CD14-positive monocyte (primary cell): ENCODE results near the gene HMCN2. TPM values are rescaled to one million over a fixed set of nuclear protein-coding genes. Genes with fewer than 3 reads are reported as not detected.

Experiments used
- DNase-seq, 3 donors: peaks; one replicate each; pipeline ENCODE4 v3.0.0-alpha.2; 2011 to 2022
- H2AFZ ChIP-seq: 2 replicates; pipeline ENCODE4 v1.6.0; 2012; ENCODE audit warnings: mild to moderate bottlenecking, low read depth, low read length, inconsistent platforms; ENCODE audit not compliant: insufficient read depth, poor library complexity, severe bottlenecking
- H3K27ac ChIP-seq, 2 donors: 1 replicate in 1 of 2; 2 replicates in 1 of 2; pipeline ENCODE4 v1.5.1; 2012 to 2013; ENCODE audit warnings: low read length in 2 of 2, control low read depth in 1 of 2, inconsistent platforms in 1 of 2, low read depth in 1 of 2, mild to moderate bottlenecking in 1 of 2
- H3K27me3 ChIP-seq, 2 donors: one replicate each; pipeline versions ENCODE4 v1.6.0 to v1.6.1; 2011 to 2013; ENCODE audit warnings: low read length in 2 of 2; ENCODE audit not compliant: control insufficient read depth in 2 of 2, insufficient read depth in 2 of 2
- H3K36me3 ChIP-seq, 2 donors: replicated peaks in 1 of 2; 1 replicate in 1 of 2; 2 replicates in 1 of 2; pipeline versions ENCODE4 v1.5.1 to v1.6.1; 2012 to 2013; ENCODE audit warnings: low read length in 2 of 2, control low read depth in 1 of 2, inconsistent platforms in 1 of 2, mild to moderate bottlenecking in 1 of 2; ENCODE audit not compliant: insufficient read depth in 2 of 2, control insufficient read depth in 1 of 2
- H3K4me1 ChIP-seq, 2 donors: 1 replicate in 1 of 2; 2 replicates in 1 of 2; pipeline versions ENCODE4 v1.5.1 to v1.6.1; 2012 to 2013; ENCODE audit warnings: low read length in 2 of 2, control low read depth in 1 of 2, inconsistent platforms in 1 of 2, mild to moderate bottlenecking in 1 of 2, moderate library complexity in 1 of 2; ENCODE audit not compliant: insufficient read depth in 2 of 2, control insufficient read depth in 1 of 2
- H3K4me2 ChIP-seq: replicated peaks from 2 replicates; pipeline ENCODE3; 2012; ENCODE audit warnings: low read length, moderate library complexity, mild to moderate bottlenecking; ENCODE audit not compliant: poor library complexity, severe bottlenecking; ENCODE audit errors: extremely low read depth
- H3K4me3 ChIP-seq, 3 experiments: fragments of 200-600 bp in 1 of 3; sonication (generic) in 1 of 3; replicated peaks in 1 of 3; 1 replicate in 2 of 3; 2 replicates in 1 of 3; pipeline ENCODE4 v1.5.1; 2011 to 2013; ENCODE audit warnings: low read length in 3 of 3, mild to moderate bottlenecking in 3 of 3, control low read depth in 2 of 3, low read depth in 2 of 3, inconsistent platforms in 1 of 3, moderate library complexity in 1 of 3
- H3K79me2 ChIP-seq: 2 replicates; pipeline ENCODE4 v1.6.0; 2012; ENCODE audit warnings: mild to moderate bottlenecking, control low read depth, inconsistent platforms, low read length, moderate library complexity; ENCODE audit not compliant: insufficient read depth
- H3K9ac ChIP-seq: 2 replicates; pipeline ENCODE4 v1.6.0; 2017; ENCODE audit warnings: low read length, mild to moderate bottlenecking; ENCODE audit not compliant: insufficient read depth, poor library complexity, severe bottlenecking
- H3K9me3 ChIP-seq, 2 donors: replicated peaks in 1 of 2; 1 replicate in 1 of 2; 2 replicates in 1 of 2; pipeline versions ENCODE4 v1.5.1 to v1.6.1; 2012 to 2013; ENCODE audit warnings: low read length in 2 of 2, control low read depth in 1 of 2; ENCODE audit not compliant: control insufficient read depth in 1 of 2, insufficient read depth in 1 of 2
- H4K20me1 ChIP-seq: 2 replicates; pipeline ENCODE4 v1.6.0; 2012; ENCODE audit warnings: mild to moderate bottlenecking, low read length, control low read depth, moderate library complexity; ENCODE audit not compliant: insufficient read depth
- H3K27ac Mint-ChIP-seq, 7 donors: one replicate each; pipeline ENCODE4 v1.8.0; 2020; ENCODE audit warnings: mild to moderate bottlenecking in 7 of 7, mixed read lengths in 7 of 7, moderate library complexity in 6 of 7, inconsistent platforms in 2 of 7
- H3K27me3 Mint-ChIP-seq, 3 donors: one replicate each; pipeline ENCODE4 v1.8.0; 2021 to 2022; ENCODE audit warnings: low read depth in 3 of 3, mild to moderate bottlenecking in 3 of 3, mixed read lengths in 3 of 3, moderate library complexity in 3 of 3, inconsistent platforms in 1 of 3
- H3K36me3 Mint-ChIP-seq, 2 donors: one replicate each; pipeline ENCODE4 v1.8.0; 2020; ENCODE audit warnings: mixed read lengths in 2 of 2, inconsistent platforms in 1 of 2, mild to moderate bottlenecking in 1 of 2
- H3K4me1 Mint-ChIP-seq: one replicate; pipeline ENCODE4 v1.8.0; 2020; ENCODE audit warnings: mild to moderate bottlenecking, mixed read lengths
- H3K4me3 Mint-ChIP-seq, 2 donors: one replicate each; pipeline ENCODE4 v1.8.0; 2020; ENCODE audit warnings: mild to moderate bottlenecking in 2 of 2, mixed read lengths in 2 of 2, moderate library complexity in 1 of 2
- H3K9me3 Mint-ChIP-seq, 7 donors: one replicate each; pipeline ENCODE4 v1.8.0; 2020 to 2022; ENCODE audit warnings: mixed read lengths in 7 of 7, mild to moderate bottlenecking in 6 of 7, moderate library complexity in 6 of 7, inconsistent platforms in 2 of 7
- CTCF ChIP-seq: fragments of 200-600 bp; IDR thresholded peaks from one replicate; pipeline ENCODE4 v1.8.0; 2022; ENCODE audit warnings: antibody characterized with exemption, mild to moderate bottlenecking
- WGBS: methylation state at CpG from one replicate; pipeline ENCODE4 v1.1.5; 2013; ENCODE audit warnings: missing lambda C conversion rate; ENCODE audit not compliant: insufficient coverage; 5-methylcytosine and 5-hydroxymethylcytosine counted together
- intact Hi-C, 2 donors: fragments of 100-400 bp; cut with micrococcal nuclease; formaldehyde crosslinking; loops; one replicate each; pipeline versions ENCODE4 v1.15.0 to v1.15.1; 2023
- polyA plus RNA-seq, 3 donors: library from polyadenylated mRNA; depleted of rRNA in 1 of 3; unstranded in 2 of 3; stranded (reverse) in 1 of 3; fragments of 300-500 nt in 2 of 3; fragments of >200 nt in 1 of 3; fragmentation: Illumina TruSeq in 2 of 3; gene quantifications; 1 replicate in 2 of 3; 2 replicates in 1 of 3; pipeline ENCODE4 v1.2.3, GENCODE V29; 2012 to 2021

Gene HMCN2
- polyA plus RNA-seq, 3 donors, result not detected

GRCh38 chr9:130383350-130383715 is 117.8 kb downstream of the HMCN2 start:
- intact Hi-C loops, result no loop called here
- Histone ChIP-seq H3K27me3 (no peaks in the 10 kb centered on the region), H3K36me3 (no peaks in the 10 kb centered on the region), H3K9ac (no peak overlapping the region), H4K20me1 (no peaks in the 10 kb centered on the region), H3K79me2 (no peaks in the 10 kb centered on the region), H3K4me2 (no peak overlapping the region), H3K9me3 (no peaks in the 10 kb centered on the region), H3K27ac (no peak overlapping the region), H2AFZ (no peak overlapping the region), H3K4me1 (no peaks in the 10 kb centered on the region), H3K4me3 (no peak overlapping the region)
- no peak for DNase-seq
- no peak for TF ChIP-seq CTCF
- peaks cover 0 to 7% (median 4%) of the 10 kb centered on the region in 3 donors for H3K27me3 Mint-ChIP-seq
- WGBS, result 92% methylated on average over 7 of the region's 8 CpGs
- no peaks in the 10 kb centered on the region for H3K36me3 Mint-ChIP-seq
- no peaks in the 10 kb centered on the region for H3K9me3 Mint-ChIP-seq
- H3K27ac Mint-ChIP-seq, result no peak overlapping the region
- no peaks in the 10 kb centered on the region for H3K4me1 Mint-ChIP-seq
- H3K4me3 Mint-ChIP-seq, result no peak overlapping the region

- no peaks in the 10 kb centered on the region for H3K9me3 Mint-ChIP-seq
- H3K27ac Mint-ChIP-seq, result no peak overlapping the region
- no peak overlapping the region for H3K9ac ChIP-seq
- no peaks in the 10 kb centered on the region for H3K79me2 ChIP-seq
- peaks cover 0 to 12% (median 3%) of the 10 kb centered on the region in 3 donors for H3K27me3 Mint-ChIP-seq
- no peak overlapping the region for H3K4me3 ChIP-seq
- H2AFZ ChIP-seq, result no peak overlapping the region
- no peaks in the 10 kb centered on the region for H3K36me3 ChIP-seq
- intact Hi-C loops, result no loop called here
- DNase-seq, result no peak
- no peaks in the 10 kb centered on the region for H3K4me1 ChIP-seq
- H3K36me3 Mint-ChIP-seq, result no peaks in the 10 kb centered on the region
- 91% methylated on average over 15 of the region's 18 CpGs for WGBS
- no peaks in the 10 kb centered on the region for H3K9me3 ChIP-seq
- no peaks in the 10 kb centered on the region for H3K27me3 ChIP-seq
- TF ChIP-seq CTCF, result no peak
- H3K4me2 ChIP-seq, result no peak overlapping the region
- no peak overlapping the region for H3K4me3 Mint-ChIP-seq
- no peaks in the 10 kb centered on the region for H3K4me1 Mint-ChIP-seq
- no peaks in the 10 kb centered on the region for H4K20me1 ChIP-seq
- no peak overlapping the region for H3K27ac ChIP-seq
Measured at GRCh38 chr9:130383979-130384676, 118.6 kb downstream of the HMCN2 start.
